Measurements from ENCODE around the gene CFAP141.
"Not testable (repeated sequence)": the region's sequence is repeated elsewhere in the genome, so short reads cannot be mapped to it uniquely, and the experiment has no call there.

Gene CFAP141

DNA sequence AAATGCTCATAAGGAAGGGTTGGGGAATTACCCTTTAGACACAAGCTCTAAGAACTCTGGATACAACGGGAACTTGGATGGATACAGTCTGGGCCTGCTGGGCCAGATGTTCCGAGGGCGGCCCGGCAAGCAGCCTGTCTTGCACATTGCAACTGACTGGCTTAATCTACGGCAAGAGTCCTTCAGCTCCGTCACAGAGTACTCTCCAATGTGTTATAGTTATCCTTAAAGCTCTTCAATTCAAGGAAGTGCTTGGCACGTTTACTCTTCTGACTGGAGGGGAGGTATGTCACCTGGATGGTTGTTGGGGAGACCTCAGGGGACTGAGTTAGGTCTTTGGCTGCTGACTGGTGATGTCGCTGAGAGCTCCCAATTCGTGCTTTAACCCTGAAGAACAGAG, 1.1 kb upstream of the CFAP141 start:
- no peak for DNase-seq

GRCh38 chr1:154205778-154206177, 355 bp downstream of the CFAP141 start:
- DNase-seq = not testable (repeated sequence)

- no peak for DNase-seq
Observed at GRCh38 chr1:154199563-154199879, 6.6 kb downstream of the CFAP141 start.

GRCh38 chr1:154198756-154199562, 7.2 kb downstream of the CFAP141 start:
- DNase-seq = peak; percentile 64

DNA sequence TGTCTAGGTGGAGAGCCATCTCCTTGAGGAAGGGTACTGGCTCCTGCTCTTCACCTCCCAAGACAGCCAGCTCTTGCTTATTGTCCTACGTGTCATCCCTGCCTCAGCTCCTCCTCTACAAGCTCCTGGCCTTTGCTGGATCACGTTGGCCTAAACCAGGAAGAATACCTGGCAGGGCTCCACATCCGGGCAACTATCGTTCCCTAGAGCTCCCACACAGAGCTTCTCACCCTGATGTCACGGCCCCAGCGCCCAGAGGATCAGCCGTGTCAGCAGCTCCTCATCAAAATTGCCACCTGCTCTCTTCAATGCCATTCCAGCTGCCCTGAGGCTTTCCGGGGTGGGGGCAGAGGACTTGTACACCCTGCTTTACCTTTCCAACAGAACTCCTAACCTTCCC, 12.3 kb downstream of the CFAP141 start:
- no peak for DNase-seq

DNA sequence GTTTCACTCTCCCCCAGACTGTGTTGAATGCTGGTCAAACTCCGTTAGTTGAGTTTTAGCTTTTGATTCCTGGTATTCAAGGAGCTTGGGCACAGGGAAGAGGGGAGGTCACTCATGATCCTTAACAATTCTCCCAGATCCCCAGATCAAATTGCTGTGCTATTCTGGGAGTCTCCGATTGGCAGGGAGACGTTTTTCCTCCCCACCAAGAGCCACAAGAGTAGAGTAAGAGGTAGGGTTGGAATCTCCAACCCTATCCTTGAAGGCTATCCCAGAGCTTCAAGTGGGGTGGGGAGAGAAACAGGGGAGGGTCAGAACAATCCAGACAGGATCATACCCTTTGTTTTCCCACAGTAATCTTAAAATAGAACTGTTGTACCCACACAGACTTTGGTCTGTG, 13.7 kb downstream of the CFAP141 start:
- DNase-seq = no peak

GRCh38 chr1:154191990-154192461, 14.1 kb downstream of the CFAP141 start, which contains the start of gene TPM3:
Gene TPM3 (minus strand): TSS chr1:154192100. CDS start chr1:154192018, 82 bp downstream.
- no peak for DNase-seq

DNA sequence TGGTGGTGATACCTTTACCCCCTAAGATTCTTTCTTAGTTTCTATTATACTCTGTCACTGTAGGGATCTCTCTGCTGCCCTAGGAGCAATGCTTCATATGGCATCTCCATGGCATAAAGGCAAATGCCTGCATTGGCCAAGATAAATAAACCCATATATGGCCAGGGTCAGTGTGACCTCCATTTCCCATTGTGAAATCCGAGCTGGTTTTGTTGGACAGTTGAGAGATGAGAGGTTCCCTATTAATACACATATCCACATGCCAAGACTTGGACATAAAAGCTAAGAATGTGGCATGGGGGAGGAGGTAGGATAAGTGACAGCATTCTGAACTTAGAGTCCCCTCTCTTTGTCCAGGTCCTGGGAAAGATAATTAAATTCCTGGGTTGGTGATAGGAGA, 15.6 kb downstream of the CFAP141 start:
- DNase-seq = no peak

- DNase-seq = no peak
Observed at GRCh38 chr1:154186852-154187501, 19.2 kb downstream of the CFAP141 start.

GRCh38 chr1:154186177-154186576, 20.0 kb downstream of the CFAP141 start:
- DNase-seq = peak; percentile 13

DNA sequence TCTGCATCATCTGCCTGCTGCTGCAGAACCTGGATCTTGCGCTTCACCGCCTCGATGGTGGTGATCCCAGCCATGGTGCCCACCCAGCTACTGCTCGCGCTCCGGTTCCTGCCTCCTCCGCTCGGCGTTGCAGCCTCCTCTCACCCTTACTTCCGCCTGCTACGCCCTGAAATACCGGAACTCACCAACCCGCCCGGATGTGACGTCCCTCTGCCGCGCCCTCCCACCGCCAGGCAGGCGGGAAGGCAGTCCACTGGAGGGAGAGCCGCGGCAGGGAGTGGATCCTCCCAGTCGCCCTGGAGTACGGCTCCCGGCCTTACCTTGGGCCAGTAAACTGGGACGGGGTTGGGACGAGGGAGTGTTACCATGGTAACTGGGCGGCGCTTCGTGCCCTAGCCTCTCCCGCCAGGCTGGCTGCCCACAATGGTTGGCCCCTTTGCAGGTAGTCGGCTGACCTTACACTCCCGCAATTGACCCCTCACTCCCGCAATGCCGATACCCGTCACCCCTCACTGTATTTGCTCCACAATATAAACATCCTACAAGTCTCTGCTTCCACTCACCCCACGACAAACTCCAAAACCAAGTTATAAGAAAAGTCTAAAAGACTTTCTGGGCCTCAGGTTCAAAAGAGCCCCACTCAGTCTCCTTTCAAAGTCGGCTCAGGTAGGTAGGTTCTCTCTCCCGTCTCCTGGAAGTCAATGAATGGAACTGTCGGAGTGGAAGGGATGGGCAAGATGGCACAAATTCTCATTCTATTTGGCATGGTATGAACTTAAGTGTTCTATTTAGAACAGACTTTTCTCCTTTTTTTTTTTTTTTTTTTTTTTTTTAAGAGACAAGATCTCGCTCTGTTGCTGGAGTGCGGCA, 22.9 kb downstream of the CFAP141 start:
- peak; percentile 96 for DNase-seq

DNA sequence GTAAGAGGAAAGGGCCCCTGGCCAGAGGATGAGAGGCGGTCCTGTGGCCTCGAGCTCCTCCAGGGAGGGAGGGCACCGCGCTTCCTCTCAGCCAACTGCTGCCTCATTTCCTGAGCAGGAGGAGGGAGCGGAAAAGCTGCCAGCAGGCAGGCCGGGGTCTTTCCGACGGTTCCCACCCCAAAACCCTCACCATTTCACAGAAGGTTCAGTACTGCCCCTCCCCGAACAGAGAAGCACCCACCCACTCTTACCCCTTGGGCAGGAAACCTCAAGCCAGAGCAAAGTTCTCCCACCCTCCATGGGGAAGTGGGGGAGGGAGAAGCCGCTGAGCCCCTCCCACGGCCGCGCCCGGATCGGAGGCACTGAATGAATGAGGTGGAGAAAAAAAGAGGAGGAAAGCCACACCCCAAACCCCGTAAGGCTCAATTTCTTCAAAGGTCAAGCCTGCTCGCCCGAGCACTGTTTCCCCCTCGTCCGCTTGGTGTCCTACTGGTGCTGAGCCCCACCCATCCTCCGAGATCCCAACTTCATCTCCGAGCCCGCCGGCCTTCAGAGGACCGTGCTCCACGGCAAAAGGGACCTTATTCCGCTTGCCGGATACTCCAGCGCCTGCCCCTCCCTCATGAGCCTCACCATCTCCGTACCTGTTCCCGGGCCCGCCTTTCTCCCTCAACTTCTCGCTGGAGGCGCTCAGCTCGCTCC, 23.6 kb downstream of the CFAP141 start:
- DNase-seq = peak; percentile 56

DNA sequence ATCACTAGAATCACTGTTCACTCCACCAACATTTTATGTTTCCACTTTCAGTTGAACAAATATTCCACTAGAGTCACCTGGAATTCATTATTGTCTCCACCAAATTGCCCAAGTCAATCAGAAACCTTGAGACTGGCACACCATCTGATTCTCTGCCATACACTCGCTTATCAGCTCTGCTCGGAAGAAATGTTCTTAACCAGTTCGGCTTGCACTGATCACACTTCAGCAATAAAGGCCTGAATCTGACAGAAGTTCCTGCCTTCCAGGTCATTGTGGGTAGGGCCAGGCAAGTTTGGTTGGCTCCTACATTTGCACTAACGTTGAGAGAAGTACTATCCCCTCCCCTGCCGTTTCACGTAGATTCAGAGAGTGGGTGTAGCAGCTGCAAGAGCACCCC, 24.2 kb downstream of the CFAP141 start:
- no peak for DNase-seq

DNA sequence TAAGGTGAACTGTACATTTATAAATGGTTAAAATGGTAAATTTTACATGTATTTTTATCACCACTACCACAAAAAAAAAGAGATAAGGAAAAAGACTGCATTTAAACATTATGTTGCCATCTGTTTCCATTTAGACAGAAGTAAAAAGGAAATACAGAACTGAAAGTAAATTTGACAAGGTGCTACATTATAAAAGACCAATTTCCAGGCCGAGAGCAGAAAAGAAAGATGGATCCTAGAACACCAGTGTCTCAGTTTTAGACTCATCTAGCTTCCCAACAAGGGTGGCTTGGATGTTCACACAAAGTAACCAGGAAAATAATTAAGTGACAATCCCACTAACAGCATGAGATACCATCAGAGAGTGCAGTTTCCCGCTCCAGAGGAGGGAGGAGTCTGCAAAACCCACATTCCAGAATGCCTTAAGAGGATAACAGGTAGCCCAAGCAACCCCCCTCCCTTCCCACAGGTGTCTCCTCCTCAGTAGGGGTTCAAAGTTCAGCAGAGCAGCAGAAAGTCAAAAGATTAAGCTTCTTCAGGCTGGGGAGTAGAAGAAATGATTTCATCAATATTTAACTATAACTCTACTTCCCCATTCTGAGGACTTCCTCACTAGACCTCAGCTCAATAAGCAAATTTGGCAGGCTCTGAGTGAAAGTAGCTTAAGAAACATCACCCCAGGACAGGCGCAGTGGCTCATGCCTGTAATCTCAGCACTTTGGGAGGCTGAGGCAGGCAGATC, 26.0 kb downstream of the CFAP141 start:
- no peak for DNase-seq

GRCh38 chr1:154178911-154179811, 27.0 kb downstream of the CFAP141 start:
- no peak for DNase-seq

- DNase-seq = no peak
Observed at GRCh38 chr1:154178013-154178412, 28.1 kb downstream of the CFAP141 start.

- DNase-seq = peak; percentile 73
Observed at GRCh38 chr1:154176337-154176736, 29.8 kb downstream of the CFAP141 start.

DNA sequence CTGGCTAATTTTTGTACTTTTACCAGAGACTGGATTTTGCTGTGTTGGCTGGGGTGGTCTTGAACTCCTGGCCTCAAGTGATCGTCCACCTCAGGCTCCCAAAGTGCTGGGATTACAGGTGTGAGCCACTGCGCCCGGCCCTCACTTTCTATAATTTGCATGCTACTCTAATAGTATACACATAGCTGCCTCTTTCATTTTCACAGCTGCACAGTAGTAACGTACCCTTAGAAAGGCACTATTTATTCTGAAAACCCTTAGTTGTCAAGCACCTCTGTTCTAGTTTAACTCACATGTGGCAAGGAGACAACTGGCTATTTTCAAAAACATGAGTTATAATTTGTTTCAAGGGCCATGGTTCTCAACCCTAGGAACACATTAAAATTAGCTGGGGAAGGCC, 31.5 kb downstream of the CFAP141 start:
- DNase-seq = no peak

DNA sequence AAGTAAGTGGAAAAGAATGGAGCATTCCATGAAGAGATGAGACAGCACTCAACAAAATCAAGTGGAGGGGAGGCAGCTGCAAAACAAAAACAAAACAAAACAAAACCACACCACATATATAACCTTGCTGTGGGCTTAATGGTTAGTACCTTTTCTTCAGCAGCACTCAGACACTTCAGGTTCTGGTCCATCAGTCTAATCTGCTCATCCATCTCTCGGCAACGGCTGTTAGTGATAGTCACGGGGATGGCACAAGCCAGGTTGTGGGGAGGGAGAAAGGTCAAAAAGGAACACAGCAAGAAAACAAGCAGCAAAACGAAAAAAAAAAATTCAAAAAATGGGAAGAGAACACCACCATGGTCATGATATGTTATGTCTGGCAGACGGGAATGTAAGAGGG, 34.3 kb downstream of the CFAP141 start:
- no peak for DNase-seq

- DNase-seq = no peak
Observed at GRCh38 chr1:154171223-154171583, 34.9 kb downstream of the CFAP141 start.

All from fibroblast of skin of scalp (primary cell).